Measurements from ENCODE around the gene NLRP9.
"Not testable (repeated sequence)": the region's sequence is repeated elsewhere in the genome, so short reads cannot be mapped to it uniquely, and the experiment has no call there.

The NLRP9 gene

GRCh38 chr19:55738302-55738701 is at the start of gene NLRP9:
Gene NLRP9, minus strand, starts transcription at chr19:55738402. Its CDS starts 28 bp downstream, at chr19:55738374.
- no peak for DNase-seq (ENCODE audit: low spot score)

DNA sequence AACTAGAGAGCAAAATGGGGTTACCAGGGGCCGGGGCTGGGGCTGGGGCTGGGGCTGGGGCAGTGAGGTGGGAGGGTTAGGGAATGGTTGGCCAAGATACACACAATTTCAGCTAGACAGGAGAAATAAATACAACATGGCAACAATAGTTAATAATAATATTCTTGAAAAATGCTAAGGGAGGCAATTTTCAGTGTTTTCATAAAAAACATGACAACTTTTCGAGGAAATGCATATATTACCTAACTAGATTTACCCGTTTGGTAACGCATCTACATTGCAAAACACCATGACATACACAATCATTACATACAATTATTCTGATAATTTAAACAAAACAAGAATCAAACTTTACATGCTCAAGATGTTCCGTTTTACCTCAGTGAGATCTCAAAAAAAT is 42.9 kb upstream of the NLRP9 start:
- no peak for DNase-seq (ENCODE audit: low spot score)

GRCh38 chr19:55778331-55778730 is 40.1 kb upstream of the NLRP9 start:
- DNase-seq (ENCODE audit: low spot score) = no peak

DNA sequence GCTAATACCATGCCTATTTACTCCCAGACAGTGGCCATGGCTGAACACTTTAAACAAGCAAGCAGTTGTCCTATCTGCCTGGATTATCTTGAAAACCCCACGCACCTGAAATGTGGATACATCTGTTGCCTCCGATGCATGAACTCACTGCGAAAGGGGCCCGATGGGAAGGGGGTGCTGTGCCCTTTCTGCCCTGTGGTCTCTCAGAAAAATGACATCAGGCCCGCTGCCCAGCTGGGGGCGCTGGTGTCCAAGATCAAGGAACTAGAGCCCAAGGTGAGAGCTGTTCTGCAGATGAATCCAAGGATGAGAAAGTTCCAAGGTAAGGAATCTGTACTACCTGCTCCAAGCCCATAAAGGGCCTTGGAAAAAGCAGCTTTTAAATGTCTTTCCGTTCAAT is 39.3 kb upstream of the NLRP9 start:
- no peak for DNase-seq (ENCODE audit: low spot score)

- not testable (repeated sequence) for DNase-seq (ENCODE audit: low spot score)
Measured at GRCh38 chr19:55769632-55770031, 31.4 kb upstream of the NLRP9 start.

DNA sequence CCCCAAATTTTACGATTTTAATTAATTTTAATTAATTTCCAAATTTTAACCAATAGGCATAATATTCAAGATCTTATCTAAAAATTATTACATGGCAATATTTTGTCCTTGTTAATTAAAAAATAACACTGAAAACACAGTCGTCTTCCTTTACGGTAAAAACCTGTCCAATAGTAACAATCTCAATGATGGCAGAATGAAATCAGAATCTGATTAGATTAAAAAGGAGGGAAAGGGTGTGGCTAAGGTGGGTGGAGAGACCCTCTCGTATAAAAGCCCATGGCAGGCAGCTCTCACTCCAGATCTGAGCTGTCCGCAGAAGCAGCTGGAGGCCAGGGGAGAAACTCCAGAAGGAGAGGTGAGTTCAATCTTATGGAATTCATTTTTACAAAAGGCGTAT is 30.6 kb upstream of the NLRP9 start, which contains the start of gene RFPL4AL1:
Gene RFPL4AL1 (plus strand): TSS at position 301 of the 400 bp plus-strand sequence. CDS start 2,687 bp downstream, outside the sequence.
- DNase-seq (ENCODE audit: low spot score) = not testable (repeated sequence)

GRCh38 chr19:55766466-55766865 is 28.3 kb upstream of the NLRP9 start:
- no peak for DNase-seq (ENCODE audit: low spot score)

GRCh38 chr19:55758797-55759196 is 20.6 kb upstream of the NLRP9 start, which contains the start of gene RFPL4A:
Gene RFPL4A, plus strand, starts transcription at chr19:55759097. Its CDS starts 2,704 bp downstream, at chr19:55761801.
- not testable (repeated sequence) for DNase-seq (ENCODE audit: low spot score)

DNA sequence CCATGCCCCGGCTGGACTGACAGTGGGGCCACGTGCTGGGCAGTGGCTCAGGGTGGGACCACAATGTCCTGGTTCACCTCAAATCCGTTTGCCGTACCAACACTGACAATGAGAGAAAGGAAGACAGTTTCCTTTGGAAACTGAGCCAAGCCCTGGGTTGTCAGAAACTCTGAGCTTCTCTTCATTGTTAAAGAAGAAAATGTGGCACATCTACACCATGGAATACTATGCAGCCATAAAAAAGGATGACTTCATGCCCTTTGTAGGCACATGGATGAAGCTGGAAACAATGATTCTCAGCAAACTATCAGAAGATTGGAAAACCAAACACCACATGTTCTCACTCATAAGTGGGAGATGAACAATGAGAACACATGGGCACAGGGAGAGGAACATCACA is 18.6 kb upstream of the NLRP9 start:
- not testable (repeated sequence) for DNase-seq (ENCODE audit: low spot score)

- DNase-seq (ENCODE audit: low spot score) = no peak
Measured at GRCh38 chr19:55753401-55753800, 15.2 kb upstream of the NLRP9 start.

DNA sequence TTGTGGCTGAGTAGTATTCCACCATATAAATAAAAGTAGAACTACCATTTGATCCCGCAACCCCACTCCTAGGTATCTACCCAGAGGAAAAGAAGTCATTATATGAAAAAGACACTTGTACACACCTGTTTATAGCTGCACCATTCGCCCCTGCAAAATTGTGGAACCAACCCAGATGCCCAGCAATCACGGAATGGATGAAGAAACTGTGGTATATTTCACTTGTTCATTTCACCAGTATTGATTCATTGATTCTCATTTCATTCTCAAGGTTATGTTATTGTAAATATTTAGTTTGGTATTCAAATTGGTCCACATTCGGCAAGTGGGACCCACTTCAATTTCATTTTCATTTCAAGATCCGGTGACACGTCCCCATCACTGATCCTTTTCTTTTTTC is 12.5 kb upstream of the NLRP9 start:
- no peak for DNase-seq (ENCODE audit: low spot score)

- not testable (repeated sequence) for DNase-seq (ENCODE audit: low spot score)
Measured at GRCh38 chr19:55730378-55730777, 7.8 kb downstream of the NLRP9 start.

- no peak for DNase-seq (ENCODE audit: low spot score)
Measured at GRCh38 chr19:55723491-55723890, 14.7 kb downstream of the NLRP9 start.

- no peak for DNase-seq (ENCODE audit: low spot score)
Measured at GRCh38 chr19:55720801-55721200, 17.4 kb downstream of the NLRP9 start.

DNA sequence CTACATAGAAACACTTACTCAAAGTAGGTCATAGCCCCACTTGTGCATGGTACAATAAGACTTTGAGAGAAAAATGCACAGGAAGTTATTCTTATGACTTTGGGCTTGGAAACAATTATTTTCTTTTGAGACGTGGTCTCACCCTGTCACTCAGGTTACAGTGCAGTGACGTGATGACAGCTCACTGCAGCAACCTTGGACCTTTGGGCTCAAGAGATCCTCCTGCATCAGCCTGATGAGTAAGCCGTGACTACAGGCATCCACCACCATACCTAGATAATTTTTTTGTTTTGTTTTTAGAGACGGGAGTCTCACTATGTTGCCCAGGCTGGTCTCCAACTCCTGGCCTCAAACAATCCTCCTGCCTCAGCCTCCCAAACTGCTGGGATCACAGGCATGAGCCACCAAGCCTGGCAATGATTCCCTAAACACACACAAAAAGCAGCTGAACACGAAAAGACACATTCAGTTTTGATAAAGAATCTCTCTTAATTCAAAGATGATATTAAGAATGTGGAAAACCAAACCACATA is 17.9 kb downstream of the NLRP9 start:
- DNase-seq (ENCODE audit: low spot score) = no peak

DNA sequence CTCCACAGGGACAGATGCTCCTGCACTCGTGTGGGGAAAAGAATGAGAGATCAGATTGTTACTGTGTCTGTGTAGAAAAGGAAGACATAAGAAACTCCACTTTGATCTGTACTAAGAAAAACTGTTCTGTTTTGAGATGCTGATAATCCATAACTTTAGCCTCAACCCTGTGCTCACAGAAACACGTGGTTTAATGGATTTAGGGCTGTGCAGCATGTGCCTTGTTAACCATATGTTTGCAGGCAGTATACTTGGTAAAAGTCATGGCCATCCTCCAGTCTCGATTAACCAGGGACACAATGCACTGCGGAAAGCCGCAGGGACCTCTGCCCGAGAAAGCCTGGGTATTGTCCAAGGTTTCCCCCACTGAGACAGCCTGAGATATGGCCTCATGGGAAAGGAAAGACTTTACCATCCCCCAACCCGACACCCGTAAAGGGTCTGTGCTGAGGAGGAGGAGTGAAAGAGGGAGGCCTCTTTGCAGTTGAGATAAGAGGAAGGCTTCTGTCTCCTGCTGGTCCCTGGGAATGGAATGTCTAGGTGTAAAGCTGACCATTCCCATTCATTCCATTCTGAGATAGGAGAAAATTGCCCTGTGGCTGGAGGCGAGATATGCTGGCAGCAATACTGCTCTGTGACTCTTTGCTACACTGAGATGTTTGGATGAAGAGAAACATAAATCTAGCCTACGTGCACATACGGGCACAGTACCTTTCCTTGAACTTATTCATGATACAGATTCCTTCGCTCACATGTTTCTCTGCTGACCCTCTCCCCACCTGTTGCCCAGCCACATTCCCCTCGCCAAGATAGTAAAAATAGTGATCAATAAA is 20.1 kb downstream of the NLRP9 start:
- not testable (repeated sequence) for DNase-seq (ENCODE audit: low spot score)

- DNase-seq (ENCODE audit: low spot score) = no peak
Measured at GRCh38 chr19:55717251-55717650, 21.0 kb downstream of the NLRP9 start.

DNA sequence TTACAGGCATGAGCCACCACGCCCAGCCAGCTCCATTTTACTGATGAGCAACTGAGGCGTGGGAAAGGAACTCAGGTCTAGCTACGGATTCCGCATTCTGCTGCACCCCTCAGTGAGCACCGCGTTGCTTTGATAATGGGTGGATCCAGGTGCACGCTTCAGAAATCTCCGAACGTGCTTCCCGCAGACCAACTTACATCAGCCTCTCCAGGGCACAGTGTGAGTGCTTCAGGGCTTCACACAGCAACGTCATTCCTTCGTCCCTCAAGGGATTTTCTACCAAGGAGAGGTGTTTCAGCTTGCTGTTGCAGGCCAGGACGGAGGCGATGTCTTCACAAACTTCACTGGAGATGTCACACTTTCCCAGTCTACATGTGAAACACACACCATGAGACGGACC is 21.7 kb downstream of the NLRP9 start:
- no peak for DNase-seq (ENCODE audit: low spot score)

DNA sequence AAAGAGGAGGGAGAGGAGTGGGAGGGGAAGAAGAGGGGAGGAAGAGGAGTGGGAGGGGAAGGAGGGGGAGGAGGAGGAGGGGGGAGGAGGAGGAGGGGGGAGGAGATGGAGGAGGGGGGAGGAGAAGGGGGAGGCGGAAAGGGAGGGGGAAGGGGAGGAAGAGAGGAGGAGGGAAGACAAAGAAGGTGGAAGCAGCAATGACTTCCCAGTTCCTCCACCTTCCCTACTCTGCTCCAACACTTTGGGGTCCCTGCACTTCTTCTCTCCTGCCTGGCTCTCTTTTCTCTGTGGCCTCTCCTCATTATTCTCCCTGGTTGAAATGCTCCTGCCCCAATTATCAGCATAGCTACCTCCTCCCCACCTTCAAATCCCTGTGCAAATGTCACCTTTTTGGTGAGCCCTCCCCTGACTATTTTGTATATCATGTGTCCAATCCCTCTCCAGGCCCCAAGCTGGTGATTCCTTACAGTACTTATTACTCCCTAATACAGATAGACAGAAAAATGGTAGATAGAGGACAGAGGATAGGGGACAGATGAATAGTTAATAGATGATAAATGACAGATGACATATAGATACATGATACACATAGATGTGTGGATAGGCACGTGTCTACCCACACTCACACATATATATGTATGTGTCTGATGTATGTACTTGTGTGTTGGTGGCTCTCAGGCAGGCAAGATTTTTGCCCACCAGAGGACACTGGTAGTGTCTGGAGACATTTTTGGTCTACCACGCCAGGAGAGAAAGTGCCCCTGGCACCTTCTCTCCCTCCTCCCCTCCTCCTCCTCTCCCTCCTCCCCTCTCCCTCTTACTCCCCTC is 25.2 kb downstream of the NLRP9 start:
- DNase-seq (ENCODE audit: low spot score) = no peak

DNA sequence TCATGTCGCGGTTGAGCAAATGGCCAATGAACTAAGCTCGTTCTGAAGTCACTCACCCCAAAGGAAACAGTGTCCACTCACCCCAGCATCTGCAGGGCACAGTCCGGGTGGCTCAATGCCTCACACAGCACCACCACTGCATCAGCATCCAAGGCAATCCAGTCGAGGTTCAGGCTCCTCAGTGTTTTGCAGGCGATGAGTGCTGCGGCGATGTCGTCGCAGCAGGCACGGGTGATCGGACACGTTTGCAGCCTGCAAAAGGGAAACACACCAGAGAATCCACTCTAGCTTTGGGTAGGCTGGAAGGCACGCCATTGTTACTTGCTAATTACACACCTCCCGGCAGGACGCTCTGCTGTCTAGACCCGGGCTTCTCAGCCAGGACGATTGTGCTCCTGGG is 26.5 kb downstream of the NLRP9 start:
- no peak for DNase-seq (ENCODE audit: low spot score)

DNA sequence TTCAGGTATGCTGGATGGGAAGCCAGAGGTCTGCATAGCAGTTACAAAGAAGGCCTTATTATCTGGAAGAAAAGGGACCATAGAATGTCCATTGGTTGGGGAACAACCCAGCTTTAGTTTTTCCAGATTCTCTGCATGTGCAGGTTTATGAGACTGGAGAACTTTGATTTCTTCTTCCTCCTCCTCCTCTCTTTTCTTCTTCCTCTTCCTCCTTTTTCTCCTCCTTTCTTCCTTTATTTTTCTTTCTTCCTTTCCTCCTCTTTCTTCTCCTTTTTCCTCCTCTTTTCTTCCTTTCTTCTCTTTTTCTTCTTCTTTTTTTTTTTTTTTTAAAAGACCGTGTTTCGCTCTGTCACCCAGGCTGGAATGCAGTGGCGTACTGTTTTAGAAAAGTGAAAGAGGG is 32.2 kb downstream of the NLRP9 start:
- DNase-seq (ENCODE audit: low spot score) = no peak

GRCh38 chr19:55704494-55705245 is 33.5 kb downstream of the NLRP9 start:
- DNase-seq (ENCODE audit: low spot score) = no peak

All from left forelimb (tissue), 1 donor.